SK-N-SH (cell line): Measurements from ENCODE around the gene GALK2. TPM values are rescaled to one million over a fixed set of nuclear protein-coding genes. Genes with fewer than 3 reads are reported as not detected.

Experiments used
- CTCF ChIA-PET: fragments of 300-600, 350-600 bp; formaldehyde crosslinking; extraction: SDS; loops from one replicate; lab custom pipeline; 2021; lab: Yijun Ruan, JAX
- POLR2A ChIA-PET: fragments of 350-600 bp; sonication (Branson Sonifier 250); formaldehyde crosslinking; extraction: SDS; loops from one replicate; lab custom pipeline; 2020; ENCODE audit warnings: antibody characterized with exemption, inconsistent platforms; lab: Yijun Ruan, JAX
- DNase-seq: peaks from one replicate; pipeline ENCODE4 v3.0.0; 2012
- H2AFZ ChIP-seq: fragments of 200-600 bp; sonication (generic); 2 replicates; pipeline ENCODE4 v1.8.1; 2016; ENCODE audit warnings: antibody characterized with exemption, mild to moderate bottlenecking, low read depth
- H3F3A ChIP-seq: fragments of 200-600 bp; sonication (generic); replicated peaks from 2 replicates; pipeline ENCODE3; 2016; ENCODE audit warnings: antibody characterized with exemption, mild to moderate bottlenecking; ENCODE audit not compliant: insufficient read depth
- H3K27ac ChIP-seq, 2 experiments: fragments of 200-500 bp in 1 of 2; fragments of 200-600 bp in 1 of 2; sonication (Bioruptor generic) in 1 of 2; sonication (generic), shearing (Covaris generic) in 1 of 2; 2 replicates each; pipeline versions ENCODE4 v1.5.1 to v1.6.1; 2014 to 2016; ENCODE audit warnings: low read depth in 2 of 2, inconsistent platforms in 1 of 2, low read length in 1 of 2, mild to moderate bottlenecking in 1 of 2, mixed read lengths in 1 of 2
- H3K27me3 ChIP-seq: fragments of 200-600 bp; sonication (generic), shearing (Covaris generic); 2 replicates; pipeline ENCODE4 v1.6.1; 2016; ENCODE audit warnings: mixed run types; ENCODE audit not compliant: insufficient read depth
- H3K36me3 ChIP-seq, 2 experiments: fragments of 200-500 bp in 1 of 2; fragments of 200-600 bp in 1 of 2; sonication (Bioruptor generic) in 1 of 2; sonication (generic) in 1 of 2; replicated peaks in 1 of 2; 2 replicates each; pipeline versions ENCODE3 to v1.5.1; 2014 to 2016; ENCODE audit warnings: low read length in 1 of 2, mild to moderate bottlenecking in 1 of 2; ENCODE audit not compliant: insufficient read depth in 2 of 2, control insufficient read depth in 1 of 2
- H3K4me1 ChIP-seq, 2 experiments: fragments of 200-500 bp in 1 of 2; fragments of 200-600 bp in 1 of 2; sonication (Bioruptor generic) in 1 of 2; sonication (generic), shearing (Covaris generic) in 1 of 2; 2 replicates each; pipeline versions ENCODE4 v1.5.1 to v1.6.1; 2014 to 2016; ENCODE audit warnings: low read depth in 1 of 2, low read length in 1 of 2, mixed run types in 1 of 2; ENCODE audit not compliant: insufficient read depth in 2 of 2, control insufficient read depth in 1 of 2
- H3K4me2 ChIP-seq: fragments of 200-600 bp; sonication (generic), shearing (Covaris generic); 2 replicates; pipeline ENCODE4 v1.6.1; 2017; ENCODE audit warnings: mixed run types
- H3K4me3 ChIP-seq, 2 experiments: fragments of 200-500 bp in 1 of 2; fragments of 200-600 bp in 1 of 2; sonication (Bioruptor generic) in 1 of 2; sonication (generic), shearing (Covaris generic) in 1 of 2; 2 replicates each; pipeline versions ENCODE4 v1.5.1 to v1.8.1; 2014 to 2016; ENCODE audit warnings: low read depth in 2 of 2, inconsistent platforms in 1 of 2, low read length in 1 of 2, mild to moderate bottlenecking in 1 of 2, mixed read lengths in 1 of 2, moderate library complexity in 1 of 2
- H3K79me2 ChIP-seq: fragments of 200-600 bp; sonication (generic); 2 replicates; pipeline ENCODE4 v1.8.1; 2017; ENCODE audit warnings: mild to moderate bottlenecking; ENCODE audit not compliant: insufficient read depth
- H3K9ac ChIP-seq: fragments of 200-600 bp; sonication (generic); 2 replicates; pipeline ENCODE4 v1.6.1; 2017; ENCODE audit warnings: mixed run types
- H3K9me2 ChIP-seq: fragments of 200-600 bp; sonication (generic); 2 replicates; pipeline ENCODE4 v1.6.1; 2017; ENCODE audit warnings: mixed run types
- H3K9me3 ChIP-seq: fragments of 200-600 bp; sonication (generic); 2 replicates; pipeline ENCODE4 v1.6.1; 2017; ENCODE audit warnings: mixed run types, mild to moderate bottlenecking, moderate library complexity
- H4K20me1 ChIP-seq: fragments of 200-600 bp; sonication (generic); 2 replicates; pipeline ENCODE4 v1.6.1; 2017; ENCODE audit warnings: mild to moderate bottlenecking, mixed run types; ENCODE audit not compliant: insufficient read depth
- ELF1 ChIP-seq: IDR thresholded peaks from 2 replicates; pipeline ENCODE4 v1.4.0; 2012
- FOXM1 ChIP-seq: IDR thresholded peaks from 2 replicates; pipeline ENCODE4 v1.4.0; 2012; ENCODE audit warnings: low read depth, mild to moderate bottlenecking
- GABPA ChIP-seq: IDR thresholded peaks from 2 replicates; pipeline ENCODE4 v1.4.0; 2012; ENCODE audit warnings: low read depth, mild to moderate bottlenecking
- JUND ChIP-seq: IDR thresholded peaks from 2 replicates; pipeline ENCODE4 v1.4.0; 2012
- MEF2A ChIP-seq: IDR thresholded peaks from 2 replicates; pipeline ENCODE4 v1.4.0; 2012; ENCODE audit warnings: low read depth, borderline replicate concordance
- MXI1 ChIP-seq: IDR thresholded peaks from 2 replicates; pipeline ENCODE4 v1.6.1; 2012; ENCODE audit warnings: mild to moderate bottlenecking, low read depth, low read length, improper control_type of control experiment
- NFIC ChIP-seq: IDR thresholded peaks from 2 replicates; pipeline ENCODE4 v1.4.0; 2012; ENCODE audit warnings: borderline replicate concordance
- NRF1 ChIP-seq: IDR thresholded peaks from 2 replicates; pipeline ENCODE4 v1.6.1; 2012; ENCODE audit warnings: low read depth, mild to moderate bottlenecking, low read length
- RAD21 ChIP-seq: IDR thresholded peaks from 2 replicates; pipeline ENCODE4 v1.6.1; 2012; ENCODE audit warnings: mild to moderate bottlenecking, low read length
- RCOR1 ChIP-seq: fragments of 150-350 bp; IDR thresholded peaks from 2 replicates; pipeline ENCODE4 v1.6.1; 2017; ENCODE audit warnings: antibody characterized with exemption, low read length
- RFX5 ChIP-seq: IDR thresholded peaks from 2 replicates; pipeline ENCODE4 v1.6.1; 2012; ENCODE audit warnings: mild to moderate bottlenecking, improper control_type of control experiment, low read length
- RXRA ChIP-seq: IDR thresholded peaks from 2 replicates; pipeline ENCODE4 v1.4.0; 2012; ENCODE audit warnings: low read depth, mild to moderate bottlenecking, borderline replicate concordance
- SIN3A ChIP-seq: IDR thresholded peaks from 2 replicates; pipeline ENCODE4 v1.6.1; 2012; ENCODE audit warnings: low read depth, mild to moderate bottlenecking, low read length, moderate library complexity, borderline replicate concordance
- SMC3 ChIP-seq: IDR thresholded peaks from 2 replicates; pipeline ENCODE4 v1.6.1; 2012; ENCODE audit warnings: low read depth, low read length, improper control_type of control experiment
- TCF12 ChIP-seq: IDR thresholded peaks from 2 replicates; pipeline ENCODE4 v1.4.0; 2012
- YY1 ChIP-seq: IDR thresholded peaks from 2 replicates; pipeline ENCODE4 v1.4.0; 2012; ENCODE audit warnings: low read depth, mild to moderate bottlenecking
- WGBS: methylation state at CpG from one replicate; pipeline ENCODE4 v1.1.6; 2017; ENCODE audit warnings: low lambda C conversion rate; 5-methylcytosine and 5-hydroxymethylcytosine counted together
- polyA plus RNA-seq, 3 experiments: library from polyadenylated mRNA; depleted of rRNA; stranded (reverse); fragments of >200 nt; gene quantifications; 2 replicates each; pipeline ENCODE4 v1.2.3, GENCODE V29; 2012
- TF ChIP-seq, protein P1 (sequence below): IDR thresholded peaks from 2 replicates; pipeline ENCODE4 v1.4.0; 2012; ENCODE audit warnings: low read depth, borderline replicate concordance
- TF ChIP-seq, protein P2 (sequence below): fragments of 150-350 bp; IDR thresholded peaks from 2 replicates; pipeline ENCODE4 v1.6.1; 2017; ENCODE audit warnings: antibody characterized with exemption, low read length, low read depth, borderline replicate concordance
- TF ChIP-seq, protein P3 (sequence below): fragments of 200-600 bp; sonication (generic); IDR thresholded peaks from 2 replicates; pipeline ENCODE4 v1.6.1; 2017; ENCODE audit warnings: antibody characterized with exemption, mild to moderate bottlenecking, moderate library complexity
- TF ChIP-seq, protein P4 (sequence below): IDR thresholded peaks from 2 replicates; pipeline ENCODE4; 2012

Gene GALK2
- polyA plus RNA-seq, 1 of the 3 experiments (the other 2 are of a cell fraction), result 19.0 TPM

DNA sequence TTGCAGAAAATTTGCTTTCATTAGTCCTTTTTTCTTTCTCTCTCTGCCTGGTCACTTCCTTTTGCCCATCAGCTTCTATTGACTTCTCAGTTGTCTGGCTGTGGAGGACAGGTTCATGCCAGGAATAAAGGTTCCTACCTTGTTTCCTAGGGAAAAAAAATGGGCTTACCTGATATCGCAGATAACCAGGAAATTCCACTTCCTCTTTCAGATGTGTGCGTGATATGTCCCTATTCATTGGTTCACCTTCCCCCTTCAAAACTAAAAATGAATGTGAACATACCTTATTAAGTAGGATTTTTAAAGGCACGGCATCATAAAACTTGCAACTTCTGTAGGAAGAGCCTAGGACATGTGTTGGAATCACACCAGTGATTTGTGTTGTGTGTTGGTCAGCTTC, 133.0 kb downstream of the GALK2 start:
- POLR2A ChIA-PET, result no interaction called here

DNA sequence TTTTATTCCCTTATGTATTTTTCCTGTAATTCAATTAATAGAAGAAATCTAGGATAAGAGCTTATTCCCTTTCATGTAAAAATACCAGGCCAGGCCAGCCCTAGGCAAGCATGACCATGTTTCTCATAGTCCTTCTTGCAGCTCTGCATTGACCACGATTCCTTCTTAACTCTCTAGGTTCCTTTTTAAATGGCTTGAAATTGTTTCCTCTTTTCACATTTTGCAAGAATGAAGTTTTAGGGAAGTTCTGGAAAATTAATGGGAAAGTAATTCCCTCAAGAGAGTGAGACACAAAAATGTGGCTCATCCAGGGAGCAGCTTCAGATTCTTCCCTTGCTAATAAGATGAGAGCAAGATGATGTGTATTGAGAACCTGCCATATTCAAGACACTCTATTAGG, 136.5 kb downstream of the GALK2 start:
- ChIA-PET POLR2A (no interaction called here), CTCF (no interaction called here)
- WGBS, result 91% methylated on average over 1 of the region's 1 CpG
- no peak for TF ChIP-seq JUND
- no peak for TF ChIP-seq SIN3A
- TF ChIP-seq, protein P1, sequence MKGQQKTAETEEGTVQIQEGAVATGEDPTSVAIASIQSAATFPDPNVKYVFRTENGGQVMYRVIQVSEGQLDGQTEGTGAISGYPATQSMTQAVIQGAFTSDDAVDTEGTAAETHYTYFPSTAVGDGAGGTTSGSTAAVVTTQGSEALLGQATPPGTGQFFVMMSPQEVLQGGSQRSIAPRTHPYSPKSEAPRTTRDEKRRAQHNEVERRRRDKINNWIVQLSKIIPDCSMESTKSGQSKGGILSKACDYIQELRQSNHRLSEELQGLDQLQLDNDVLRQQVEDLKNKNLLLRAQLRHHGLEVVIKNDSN, result no peak
- TF ChIP-seq RCOR1, result no peak
- TF ChIP-seq MEF2A, result no peak
- TF ChIP-seq RXRA, result no peak
- TF ChIP-seq, protein P2, sequence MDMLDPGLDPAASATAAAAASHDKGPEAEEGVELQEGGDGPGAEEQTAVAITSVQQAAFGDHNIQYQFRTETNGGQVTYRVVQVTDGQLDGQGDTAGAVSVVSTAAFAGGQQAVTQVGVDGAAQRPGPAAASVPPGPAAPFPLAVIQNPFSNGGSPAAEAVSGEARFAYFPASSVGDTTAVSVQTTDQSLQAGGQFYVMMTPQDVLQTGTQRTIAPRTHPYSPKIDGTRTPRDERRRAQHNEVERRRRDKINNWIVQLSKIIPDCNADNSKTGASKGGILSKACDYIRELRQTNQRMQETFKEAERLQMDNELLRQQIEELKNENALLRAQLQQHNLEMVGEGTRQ, result no peak
- no peak for TF ChIP-seq NFIC
- TF ChIP-seq TCF12, result no peak
- no peak for TF ChIP-seq MXI1
- no peak for TF ChIP-seq YY1
- no peak for TF ChIP-seq FOXM1
- no peak for TF ChIP-seq GABPA

More for the DNA sequence above, 133.0 kb downstream of the GALK2 start:
- no peaks in the 10 kb centered on the region for H3K9me2 ChIP-seq
- H3K27ac ChIP-seq, result no peak overlapping the region
- no peak overlapping the region for H3K9ac ChIP-seq
- H4K20me1 ChIP-seq, result no peaks in the 10 kb centered on the region
- no peak overlapping the region for H3K4me3 ChIP-seq
- no peak overlapping the region for H3K4me2 ChIP-seq
- no peaks in the 10 kb centered on the region for H3K9me3 ChIP-seq
- H3K4me1 ChIP-seq, result no peaks in the 10 kb centered on the region
- no peaks in the 10 kb centered on the region for H3K27me3 ChIP-seq
- TF ChIP-seq, protein P1, result no peak
- no peak for TF ChIP-seq RCOR1
- no peak for TF ChIP-seq SMC3
- no peak for TF ChIP-seq NRF1
- no peak for TF ChIP-seq RFX5
- TF ChIP-seq, protein P3, sequence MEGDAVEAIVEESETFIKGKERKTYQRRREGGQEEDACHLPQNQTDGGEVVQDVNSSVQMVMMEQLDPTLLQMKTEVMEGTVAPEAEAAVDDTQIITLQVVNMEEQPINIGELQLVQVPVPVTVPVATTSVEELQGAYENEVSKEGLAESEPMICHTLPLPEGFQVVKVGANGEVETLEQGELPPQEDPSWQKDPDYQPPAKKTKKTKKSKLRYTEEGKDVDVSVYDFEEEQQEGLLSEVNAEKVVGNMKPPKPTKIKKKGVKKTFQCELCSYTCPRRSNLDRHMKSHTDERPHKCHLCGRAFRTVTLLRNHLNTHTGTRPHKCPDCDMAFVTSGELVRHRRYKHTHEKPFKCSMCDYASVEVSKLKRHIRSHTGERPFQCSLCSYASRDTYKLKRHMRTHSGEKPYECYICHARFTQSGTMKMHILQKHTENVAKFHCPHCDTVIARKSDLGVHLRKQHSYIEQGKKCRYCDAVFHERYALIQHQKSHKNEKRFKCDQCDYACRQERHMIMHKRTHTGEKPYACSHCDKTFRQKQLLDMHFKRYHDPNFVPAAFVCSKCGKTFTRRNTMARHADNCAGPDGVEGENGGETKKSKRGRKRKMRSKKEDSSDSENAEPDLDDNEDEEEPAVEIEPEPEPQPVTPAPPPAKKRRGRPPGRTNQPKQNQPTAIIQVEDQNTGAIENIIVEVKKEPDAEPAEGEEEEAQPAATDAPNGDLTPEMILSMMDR, result no peak
- TF ChIP-seq, protein P2, result no peak
- no peak for TF ChIP-seq ELF1
- no peak for TF ChIP-seq RAD21
- TF ChIP-seq RXRA, result no peak
- TF ChIP-seq, protein P4, sequence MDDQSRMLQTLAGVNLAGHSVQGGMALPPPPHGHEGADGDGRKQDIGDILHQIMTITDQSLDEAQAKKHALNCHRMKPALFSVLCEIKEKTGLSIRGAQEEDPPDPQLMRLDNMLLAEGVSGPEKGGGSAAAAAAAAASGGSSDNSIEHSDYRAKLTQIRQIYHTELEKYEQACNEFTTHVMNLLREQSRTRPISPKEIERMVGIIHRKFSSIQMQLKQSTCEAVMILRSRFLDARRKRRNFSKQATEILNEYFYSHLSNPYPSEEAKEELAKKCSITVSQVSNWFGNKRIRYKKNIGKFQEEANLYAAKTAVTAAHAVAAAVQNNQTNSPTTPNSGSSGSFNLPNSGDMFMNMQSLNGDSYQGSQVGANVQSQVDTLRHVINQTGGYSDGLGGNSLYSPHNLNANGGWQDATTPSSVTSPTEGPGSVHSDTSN, result no peak
- no peak for DNase-seq
- no peaks in the 10 kb centered on the region for H3F3A ChIP-seq
- H2AFZ ChIP-seq, result no peak overlapping the region
- CTCF ChIA-PET, result no interaction called here
- peaks cover 12 to 16% of the 10 kb centered on the region in 2 experiments for H3K36me3 ChIP-seq
- WGBS, result 91% methylated on average over 3 of the region's 3 CpGs
- 0 out of 2 replicates have a peak, but pooled peaks cover 4% of the 10 kb centered on the region for H3K79me2 ChIP-seq

More for the DNA sequence above, 136.5 kb downstream of the GALK2 start:
- no peak overlapping the region for H2AFZ ChIP-seq
- H3K27ac ChIP-seq, result no peak overlapping the region
- H3K27me3 ChIP-seq, result no peaks in the 10 kb centered on the region
- H3K4me2 ChIP-seq, result no peak overlapping the region
- no peak for DNase-seq
- H3K79me2 ChIP-seq, result no peaks in the 10 kb centered on the region
- H3F3A ChIP-seq, result no peaks in the 10 kb centered on the region
- H4K20me1 ChIP-seq, result no peaks in the 10 kb centered on the region
- no peaks in the 10 kb centered on the region for H3K4me1 ChIP-seq
- no peaks in the 10 kb centered on the region for H3K9me2 ChIP-seq
- no peak overlapping the region for H3K9ac ChIP-seq
- no peaks in the 10 kb centered on the region for H3K9me3 ChIP-seq
- H3K4me3 ChIP-seq, result no peak overlapping the region
- H3K36me3 ChIP-seq, result peaks cover 12 to 22% of the 10 kb centered on the region in 2 experiments
